Stimulated activated CD4-positive, alpha-beta T cell treated with anti-CD3 and anti-CD28 coated beads, Interleukin-2, amount 100 ng/mL, for 4 hours (primary cell): ENCODE data around the gene DRGX.
A peak's percentile ranks its signal among the peaks of the same experiment; 100 is the strongest.

Source experiments
- DNase-seq: peaks from one replicate; pipeline ENCODE4 v3.0.0-alpha.2; 2020; ENCODE audit warnings: low read depth

Gene DRGX

GRCh38 chr10:49407552-49408137, 11.8 kb upstream of the DRGX start:
- peak; percentile 40 for DNase-seq

DNA sequence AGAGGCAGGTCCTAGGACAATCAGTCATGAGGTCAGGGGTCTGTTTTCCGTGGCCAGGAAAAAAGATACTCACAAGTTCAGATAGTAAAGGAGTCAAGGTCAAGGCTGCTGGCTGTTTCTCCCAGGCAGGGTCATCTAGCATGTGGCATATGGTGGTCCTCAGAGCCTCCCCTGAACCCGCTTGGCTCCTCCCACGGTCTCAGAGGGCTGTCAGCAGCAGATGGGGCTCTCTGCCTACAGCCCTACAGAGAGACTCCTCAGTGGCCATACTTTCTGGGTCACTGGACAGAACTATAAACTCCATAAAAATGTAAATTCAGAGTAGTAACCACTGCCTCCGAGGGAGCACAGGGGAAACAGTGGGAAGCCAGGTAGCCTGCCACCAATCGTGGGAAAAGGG, 11.3 kb upstream of the DRGX start:
- no peak for DNase-seq

- no peak for DNase-seq
Observed at GRCh38 chr10:49404321-49404878, 8.5 kb upstream of the DRGX start.

DNA sequence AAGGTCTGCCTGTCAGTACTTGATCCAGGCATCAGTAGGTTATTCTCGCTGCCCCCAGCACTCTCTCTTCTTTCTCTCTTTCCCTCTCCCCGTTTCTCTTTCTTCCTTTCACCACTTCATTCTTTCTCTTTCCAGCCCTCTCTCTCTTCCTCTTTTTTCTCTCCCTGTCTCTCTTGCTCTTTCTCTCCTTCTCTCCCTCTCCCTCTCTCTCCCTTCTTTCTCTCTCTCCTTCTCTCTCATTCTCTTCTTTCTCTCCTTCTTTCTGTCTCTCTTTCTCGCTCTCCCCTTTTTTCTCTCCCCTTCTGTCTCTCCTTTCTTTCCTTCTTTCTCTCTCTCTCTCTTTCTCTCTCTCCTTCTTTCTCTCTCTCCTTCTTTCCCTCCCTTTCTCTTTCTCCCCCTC, 7.5 kb upstream of the DRGX start:
- no peak for DNase-seq

DNA sequence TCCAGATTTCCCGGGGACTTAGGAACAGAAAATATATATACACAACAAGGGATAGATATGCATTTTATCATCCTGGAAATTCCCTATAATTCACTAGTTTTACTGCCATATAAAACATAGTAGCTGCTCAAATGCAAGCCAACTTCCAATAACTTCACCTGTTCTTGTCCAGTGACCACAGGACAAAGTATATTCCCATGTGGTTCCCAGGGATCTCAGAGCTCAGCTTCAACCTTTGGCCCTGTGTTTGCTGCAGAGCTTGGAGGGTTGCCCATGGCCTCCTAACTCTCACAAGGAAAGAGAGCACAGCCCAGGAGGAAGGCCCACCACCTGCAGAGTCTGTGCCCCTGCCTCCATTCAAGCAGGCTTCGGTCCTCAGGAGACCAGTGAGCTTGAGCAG, 4.5 kb upstream of the DRGX start:
- DNase-seq, result no peak

GRCh38 chr10:49398986-49399385, 3.1 kb upstream of the DRGX start:
- DNase-seq, result no peak

GRCh38 chr10:49398000-49398861, 2.3 kb upstream of the DRGX start:
- no peak for DNase-seq

DNA sequence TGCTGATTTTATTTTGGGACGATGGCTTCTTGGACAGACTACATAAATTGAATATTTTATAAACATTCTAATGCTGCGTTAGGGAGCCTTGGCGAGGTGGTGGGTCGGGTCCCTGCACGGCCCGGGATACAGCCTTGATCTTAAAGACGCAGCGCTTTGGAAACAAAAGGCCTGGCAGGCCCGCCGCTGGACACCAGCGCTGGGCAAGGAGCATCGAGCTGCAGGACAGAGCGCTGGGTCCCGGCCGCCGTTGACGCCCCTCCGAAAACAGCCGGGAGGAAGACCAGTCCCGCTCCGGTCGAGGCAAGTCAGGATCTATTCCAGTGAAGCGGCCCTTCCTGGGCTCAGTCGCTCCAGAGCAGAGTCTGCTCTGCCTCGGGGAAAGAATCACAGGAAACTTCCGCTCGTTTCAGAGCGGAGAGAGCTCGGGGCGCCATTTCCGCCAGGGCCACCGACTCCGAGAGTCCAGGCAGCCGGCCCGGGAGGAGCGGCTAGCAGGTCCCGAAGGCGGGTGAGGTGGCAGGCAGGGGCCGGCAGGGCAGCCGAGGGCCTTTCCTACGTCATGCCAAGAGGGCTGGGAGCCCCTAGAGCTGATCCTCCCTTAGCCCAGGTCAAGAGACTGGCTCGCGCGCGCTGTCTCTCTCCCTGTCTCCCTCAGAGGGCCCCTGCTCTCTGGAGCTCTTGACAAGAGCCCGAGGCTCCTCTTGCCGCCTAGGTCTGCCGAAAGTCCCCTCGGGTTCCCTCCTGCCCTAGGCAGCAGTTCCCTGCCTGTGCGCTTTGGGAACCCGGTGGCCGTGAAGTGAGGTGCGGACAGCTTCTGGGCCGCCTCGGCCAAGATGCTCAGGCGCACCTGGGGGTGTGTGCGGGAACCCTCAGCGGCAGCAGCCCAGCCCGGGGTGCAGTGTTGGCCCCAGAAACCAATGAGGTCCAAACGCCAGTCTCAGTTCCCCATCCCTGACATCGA, 1.4 kb upstream of the DRGX start:
- no peak for DNase-seq

- no peak for DNase-seq
Observed at GRCh38 chr10:49396666-49396999, 744 bp upstream of the DRGX start.

DNA sequence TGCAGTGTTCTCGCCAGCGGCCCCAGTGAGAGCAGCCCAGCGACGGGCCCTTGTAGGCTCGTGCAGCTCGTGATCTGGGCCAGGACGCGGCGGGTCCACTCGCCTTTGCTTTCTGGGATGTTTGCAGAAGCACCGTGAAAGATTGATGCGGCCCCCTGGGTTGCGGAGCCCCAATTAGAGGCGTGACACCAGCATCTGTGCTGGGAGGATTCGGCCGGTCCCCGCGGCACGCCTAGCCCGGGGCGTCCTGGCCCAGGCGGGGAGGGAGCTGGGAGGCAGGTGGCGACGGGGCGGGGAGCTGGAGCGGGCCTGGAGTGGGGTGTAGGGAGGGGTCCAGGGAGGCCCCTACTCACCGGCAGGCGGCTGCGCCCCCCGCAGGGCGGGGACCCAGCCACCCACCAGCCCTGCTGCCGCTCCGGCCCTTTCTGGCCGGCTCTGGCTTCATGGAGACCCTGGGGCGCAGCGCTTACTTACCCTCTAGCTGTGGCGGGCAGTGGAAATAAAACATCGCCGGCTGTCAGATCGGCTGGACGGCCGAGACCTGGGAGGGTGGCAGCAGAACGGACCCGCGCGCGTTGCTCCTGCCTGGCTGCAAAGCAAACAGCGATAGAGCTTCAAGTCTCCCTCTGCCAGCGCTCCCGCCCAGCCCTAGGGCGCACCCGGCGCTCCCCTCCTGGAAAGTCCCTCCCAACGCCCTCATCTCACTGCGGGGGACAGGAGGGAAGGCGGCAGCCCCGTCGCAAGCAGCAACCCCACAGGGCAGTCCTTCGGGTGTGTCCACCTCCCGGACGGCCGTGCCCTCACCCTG, 752 bp downstream of the DRGX start:
- DNase-seq, result no peak

DNA sequence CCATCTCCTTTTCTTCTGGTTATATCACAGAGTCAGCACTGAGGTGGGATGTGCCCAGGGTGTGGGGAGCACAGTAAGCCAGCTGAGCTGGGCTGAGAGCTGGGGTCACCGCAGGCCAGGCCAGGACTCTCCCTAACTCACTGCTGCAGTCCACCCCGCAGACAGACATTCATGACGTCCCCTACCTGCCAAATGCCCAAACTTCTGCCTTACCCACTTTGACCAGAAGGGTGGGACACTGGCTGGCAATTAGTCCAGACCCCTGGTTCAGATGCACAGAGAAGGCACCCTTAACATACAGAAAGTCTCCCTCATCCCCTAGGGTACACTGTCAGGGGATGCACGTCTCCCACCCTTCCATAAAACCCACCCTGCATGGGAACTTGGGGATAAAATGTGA, 2.1 kb downstream of the DRGX start:
- no peak for DNase-seq

GRCh38 chr10:49393301-49393700, 2.6 kb downstream of the DRGX start:
- DNase-seq, result no peak

DNA sequence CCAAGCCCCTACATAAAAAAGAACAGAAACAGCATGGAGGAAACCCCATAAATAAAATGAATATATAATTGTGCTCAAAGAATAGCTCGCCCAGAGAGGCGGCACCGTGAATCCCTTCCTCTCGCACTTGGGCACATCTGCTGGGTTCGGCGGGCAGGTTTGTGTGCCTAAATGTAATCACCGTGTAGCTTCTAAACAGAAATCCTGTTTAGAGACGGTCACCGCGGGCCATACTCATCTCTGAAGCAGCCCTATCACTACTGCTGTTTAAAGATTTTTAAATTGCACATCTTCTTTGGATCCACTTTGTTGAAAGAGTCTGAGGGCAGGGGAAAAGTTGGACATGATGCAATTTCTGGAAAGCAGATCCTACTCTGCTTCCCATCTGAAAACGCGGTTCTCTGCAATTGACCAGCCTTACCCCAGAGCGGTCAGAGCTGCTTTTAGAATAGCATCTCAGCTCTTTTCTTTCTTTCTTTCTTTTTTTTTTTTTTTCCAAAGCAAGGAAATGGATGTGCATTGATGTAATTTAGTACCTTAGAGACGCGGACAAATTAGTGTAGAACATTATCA, 6.4 kb downstream of the DRGX start:
- no peak for DNase-seq

- DNase-seq, result no peak
Observed at GRCh38 chr10:49388161-49388560, 7.7 kb downstream of the DRGX start.

DNA sequence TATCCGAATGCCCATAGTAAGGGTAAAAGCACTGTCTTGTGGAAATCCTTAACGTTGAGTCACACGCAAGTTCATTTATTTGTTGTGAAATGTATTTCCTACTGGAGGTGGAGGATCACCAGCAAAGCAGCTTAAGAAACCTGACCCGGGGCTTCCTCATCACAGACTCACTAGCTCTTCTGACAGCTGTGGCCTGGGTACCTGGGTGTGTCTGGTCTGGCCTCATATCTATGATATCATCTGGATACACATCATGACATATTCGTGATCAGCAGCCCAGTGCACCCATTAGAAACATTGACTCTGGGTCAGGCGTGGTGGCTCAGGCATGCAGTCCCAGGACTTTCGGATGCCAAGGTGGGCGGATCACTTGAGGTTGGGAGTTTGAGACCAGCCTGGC, 8.8 kb downstream of the DRGX start:
- DNase-seq, result no peak

GRCh38 chr10:49385939-49386922, 9.7 kb downstream of the DRGX start:
- no peak for DNase-seq

DNA sequence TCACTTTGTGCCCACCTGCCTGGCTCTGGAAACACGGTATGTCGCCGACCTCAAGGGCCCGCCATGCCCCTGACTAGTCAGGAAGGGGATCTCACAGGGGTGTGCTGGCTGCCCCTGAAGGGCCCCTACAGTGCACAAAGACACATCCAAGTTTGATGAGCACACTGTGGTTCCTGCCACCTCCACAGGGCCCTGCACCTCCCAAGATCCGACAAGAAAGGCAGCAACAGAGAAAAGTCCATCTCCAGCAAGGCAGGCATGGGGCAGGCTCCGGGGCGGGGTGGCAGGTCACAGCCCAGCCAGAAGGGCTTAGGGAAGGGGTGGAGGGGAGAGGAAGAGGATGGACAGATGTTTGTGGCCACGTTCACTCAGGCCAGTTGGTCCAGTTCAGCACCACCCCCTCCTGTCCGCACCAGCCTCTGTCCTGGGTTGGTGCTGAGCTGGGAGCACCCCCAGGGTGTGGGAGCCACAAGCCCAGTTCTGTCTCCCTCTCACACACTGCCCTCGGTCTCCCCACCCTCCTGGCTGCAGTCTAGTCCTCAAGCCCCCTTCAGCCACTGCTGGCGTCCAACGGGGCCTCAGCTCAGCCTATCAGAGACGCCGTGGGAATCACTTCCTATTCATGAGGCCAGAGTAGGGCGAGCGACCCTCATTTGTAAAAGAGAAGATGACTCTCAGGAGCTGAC, 11.5 kb downstream of the DRGX start:
- no peak for DNase-seq

DNA sequence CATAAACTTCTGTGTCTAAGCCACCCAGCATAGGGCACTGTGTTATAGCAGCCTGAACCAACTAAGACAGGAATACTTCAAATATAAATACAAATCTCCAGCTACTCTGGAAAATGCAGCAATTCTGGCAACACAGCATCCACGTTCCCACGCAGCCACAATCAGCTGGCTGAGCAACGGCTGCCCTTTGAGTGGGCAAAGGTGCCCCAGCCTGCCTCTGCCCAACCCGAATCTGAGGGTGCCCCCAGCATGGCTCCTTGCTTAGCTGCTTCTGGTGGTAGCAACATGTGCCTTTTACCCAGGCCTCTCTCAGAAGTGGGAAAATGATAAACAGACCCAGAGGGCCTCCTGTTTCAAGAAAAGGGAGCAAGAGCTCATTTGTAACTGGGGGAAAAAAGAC, 12.0 kb downstream of the DRGX start:
- DNase-seq, result no peak

DNA sequence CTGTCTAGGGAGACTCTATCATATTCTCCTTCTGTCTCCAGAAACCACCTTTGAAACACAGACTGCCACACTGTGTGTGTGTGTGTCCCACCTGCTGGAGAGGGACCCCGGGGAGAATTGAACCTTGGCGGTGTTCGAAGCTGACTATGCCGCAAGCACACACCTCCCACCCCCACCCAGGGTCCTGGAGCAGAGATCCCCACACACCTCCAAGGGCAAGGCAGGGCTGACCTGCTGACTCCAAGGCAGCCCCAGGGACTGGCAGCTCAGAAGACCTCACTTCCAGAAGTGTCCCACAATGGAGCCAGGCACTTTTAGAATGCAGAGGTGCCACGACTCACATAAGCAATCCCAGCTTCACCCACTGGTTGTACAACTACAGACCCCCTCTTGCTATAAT, 13.1 kb downstream of the DRGX start:
- no peak for DNase-seq
